Endothelial cell of umbilical vein (primary cell): ENCODE results near the gene GRM7. TPM values are rescaled to one million over a fixed set of nuclear protein-coding genes. Genes with fewer than 3 reads are reported as not detected.

ENCODE experiments used
- BruUV-seq: library from RNA; stranded (reverse); fragments of 400-500 nt; replicated peaks from 2 replicates; lab custom pipeline; 2021; lab: Mats Ljungman, UMichigan
- CTCF ChIA-PET: fragments of 300-600, 350-600 bp; sonication (Branson Sonifier 250); formaldehyde crosslinking; loops from one replicate; lab custom pipeline; 2021; ENCODE audit warnings: antibody characterized with exemption, inconsistent platforms; lab: Charles Lee
- POLR2A ChIA-PET: fragments of 300-600, 350-600 bp; sonication (Branson Sonifier 250); formaldehyde crosslinking; loops from one replicate; lab custom pipeline; 2021; ENCODE audit warnings: antibody characterized with exemption, inconsistent platforms; lab: Charles Lee
- DNase-seq: peaks from one replicate; pipeline ENCODE4 v3.0.0-alpha.2; 2011; ENCODE audit warnings: low read depth, low spot score
- FAIRE-seq: peaks from 2 replicates; lab custom pipeline; 2011; peaks lifted over from hg19 to GRCh38; lab: Jason Lieb, UNC
- H2AFZ ChIP-seq: 2 replicates; pipeline ENCODE4 v1.6.0; 2012; ENCODE audit warnings: low read depth, low read length, control low read depth, inconsistent platforms
- H3K27ac ChIP-seq: 2 replicates; pipeline ENCODE4 v1.5.1; 2011; ENCODE audit warnings: low read depth, mild to moderate bottlenecking, control low read depth, low read length, moderate library complexity; ENCODE audit not compliant: insufficient read depth
- H3K27me3 ChIP-seq, 2 experiments: 2 replicates each; pipeline versions ENCODE4 v1.6.0 to v1.6.1; 2011; ENCODE audit warnings: low read length in 2 of 2, mixed read lengths in 1 of 2; ENCODE audit not compliant: control insufficient read depth in 2 of 2, insufficient read depth in 2 of 2
- H3K36me3 ChIP-seq, 2 experiments: 2 replicates in 1 of 2; 3 replicates in 1 of 2; pipeline ENCODE4 v1.5.1; 2011; ENCODE audit warnings: low read length in 2 of 2, mild to moderate bottlenecking in 1 of 2, moderate library complexity in 1 of 2; ENCODE audit not compliant: control insufficient read depth in 2 of 2, insufficient read depth in 2 of 2; ENCODE audit errors: extremely low read depth in 1 of 2
- H3K4me1 ChIP-seq: 3 replicates; pipeline ENCODE4 v1.5.1; 2011; ENCODE audit warnings: mild to moderate bottlenecking, low read length; ENCODE audit not compliant: control insufficient read depth, insufficient read depth; ENCODE audit errors: extremely low read depth
- H3K4me2 ChIP-seq: 2 replicates; pipeline ENCODE4 v1.6.1; 2011; ENCODE audit warnings: low read length, control low read depth, mixed read lengths; ENCODE audit not compliant: insufficient read depth
- H3K4me3 ChIP-seq, 3 experiments: fragments of 200-600 bp in 1 of 3; sonication (generic), shearing (Covaris generic) in 1 of 3; replicated peaks in 1 of 3; 2 replicates each; pipeline ENCODE4 v1.5.1; 2011 to 2016; ENCODE audit warnings: control low read depth in 3 of 3, low read length in 3 of 3, mild to moderate bottlenecking in 2 of 3, inconsistent platforms in 1 of 3, low read depth in 1 of 3, moderate library complexity in 1 of 3; ENCODE audit not compliant: insufficient read depth in 1 of 3
- H3K79me2 ChIP-seq: 2 replicates; pipeline ENCODE4 v1.6.0; 2012; ENCODE audit warnings: low read length, inconsistent platforms; ENCODE audit not compliant: control insufficient read depth, insufficient read depth
- H3K9ac ChIP-seq: replicated peaks from 2 replicates; pipeline ENCODE3; 2011; ENCODE audit warnings: low read length, control low read depth; ENCODE audit not compliant: insufficient read depth; ENCODE audit errors: extremely low read depth
- H3K9me1 ChIP-seq: replicated peaks from 3 replicates; pipeline ENCODE4 v1.6.0; 2011; ENCODE audit warnings: mild to moderate bottlenecking, low read length; ENCODE audit not compliant: control insufficient read depth, insufficient read depth; ENCODE audit errors: extremely low read depth
- H3K9me3 ChIP-seq: replicated peaks from 2 replicates; pipeline ENCODE4 v1.5.1; 2012; ENCODE audit warnings: low read length, inconsistent platforms; ENCODE audit not compliant: control insufficient read depth, insufficient read depth
- H4K20me1 ChIP-seq: replicated peaks from 2 replicates; pipeline ENCODE3; 2011; ENCODE audit warnings: mild to moderate bottlenecking, low read length; ENCODE audit not compliant: control insufficient read depth, insufficient read depth; ENCODE audit errors: extremely low read depth
- CTCF ChIP-seq, 2 donors: IDR thresholded peaks; 1 replicate in 1 of 2; 2 replicates in 1 of 2; pipeline ENCODE4 v1.5.1; 2011; ENCODE audit warnings: low read length in 2 of 2, mild to moderate bottlenecking in 2 of 2, moderate library complexity in 2 of 2, control low read depth in 1 of 2, inconsistent platforms in 1 of 2, low read depth in 1 of 2; ENCODE audit not compliant: insufficient read depth in 1 of 2; ENCODE audit errors: extremely low read depth in 1 of 2
- MAX ChIP-seq: IDR thresholded peaks from 2 replicates; pipeline ENCODE4 v1.6.1; 2011; ENCODE audit not compliant: insufficient read depth, insufficient read length
- dilution Hi-C: fragments of 300-500 bp; cut with MboI; formaldehyde crosslinking; loops from one replicate; pipeline ENCODE4 v1.15.0; 2019; ENCODE audit warnings: low sequenced_read_pairs; ENCODE audit not compliant: extremely low pct_ligation_motif_present
- intact Hi-C: fragments of 100-400 bp; cut with micrococcal nuclease; formaldehyde crosslinking; loops from one replicate; pipeline ENCODE4 v1.10.0; 2022
- polyA plus RNA-seq, 4 experiments: library from polyadenylated mRNA; depleted of rRNA in 3 of 4; stranded (reverse) in 3 of 4; unstranded in 1 of 4; fragments of >200 nt; gene quantifications; 2 replicates each; pipeline versions ENCODE4 v1.2.1 to v1.2.3, GENCODE V29; 2011 to 2012; ENCODE audit warnings: missing spikeins in 1 of 4
- total RNA-seq: library from RNA; stranded (reverse); gene quantifications from 2 replicates; pipeline ENCODE4 v1.2.3, GENCODE V29; 2021

Gene GRM7
- total and polyA plus RNA-seq, 2 donors (not counting 3 experiments of a cell fraction or from before 2014, with no cell fraction given), result 0.12 TPM; not detected in 1

- Histone ChIP-seq H3K9ac (no peak overlapping the region), H2AFZ (peak overlapping the region; percentile 40)
- CTCF ChIA-PET, result interaction anchor here (0.9 kb wide), 1 partner anchor 480 kb away, joined by 3 read pairs; no protein-coding TSS in a partner anchor
Measured at GRCh38 chr3:7630925-7631324, 770.0 kb downstream of the GRM7 start.

More at GRCh38 chr3:7630925-7631324, 770.0 kb downstream of the GRM7 start:
- POLR2A ChIA-PET, result no interaction called here
- DNase-seq, result peak; percentile 75
- Histone ChIP-seq H3K4me1 (peaks cover 13% of the 10 kb centered on the region), H4K20me1 (no peaks in the 10 kb centered on the region), H3K4me2 (peak overlapping the region; percentile 53), H3K79me2 (no peaks in the 10 kb centered on the region), H3K9me3 (no peaks in the 10 kb centered on the region), H3K4me3 (no peak overlapping the region), H3K36me3 (no peaks in the 10 kb centered on the region), H3K27ac (peak overlapping the region; percentile 23), H3K9me1 (no peaks in the 10 kb centered on the region), H3K27me3 (no peaks in the 10 kb centered on the region)
- dilution Hi-C loops (no loop called here), intact Hi-C loops (loop anchor here (2.0 kb wide), 2 partner anchors 126 to 246 kb away; no protein-coding TSS in a partner anchor)
- BruUV-seq, result no TSS peak
- no peak for TF ChIP-seq MAX
- TF ChIP-seq CTCF (IDR thresholded peaks at IDR 0.05; ENCODE audit: extremely low read depth in 1 of 2, insufficient read depth in 1 of 2, low read depth in 1 of 2, low read length in 2 of 2), result peak in 1 of 2 donors; percentile 36
- peak; percentile 74 for FAIRE-seq
